Kidney (tissue), 14 donors: ENCODE measurements around the gene CHRNB2. TPM values are rescaled to one million over a fixed set of nuclear protein-coding genes. Genes with fewer than 3 reads are reported as not detected.

Experiments used
- DNase-seq, 5 donors: peaks; one replicate each; pipeline ENCODE4 v3.0.0-alpha.2; 2013 to 2020
- FAIRE-seq: peaks from 2 replicates; lab custom pipeline; 2012; peaks lifted over from hg19 to GRCh38; lab: Jason Lieb, UNC
- H3K27ac ChIP-seq, 2 donors: one replicate each; pipeline ENCODE4 v1.7.0; 2013; ENCODE audit warnings: low read depth in 2 of 2, low read length in 2 of 2, inconsistent platforms in 1 of 2
- H3K27me3 ChIP-seq: one replicate; pipeline ENCODE4 v1.7.1; 2013; ENCODE audit warnings: low read length, inconsistent platforms; ENCODE audit not compliant: control insufficient read depth, insufficient read depth
- H3K36me3 ChIP-seq, 3 donors: one replicate each; pipeline versions ENCODE4 v1.7.0 to v1.7.1; 2013; ENCODE audit warnings: low read length in 3 of 3, control low read depth in 1 of 3, inconsistent platforms in 1 of 3; ENCODE audit not compliant: insufficient read depth in 3 of 3, control insufficient read depth in 2 of 3
- H3K4me1 ChIP-seq, 3 donors: one replicate each; pipeline versions ENCODE4 v1.7.0 to v1.7.1; 2013; ENCODE audit warnings: low read length in 3 of 3, inconsistent platforms in 1 of 3, low read depth in 1 of 3; ENCODE audit not compliant: control insufficient read depth in 2 of 3, insufficient read depth in 2 of 3
- H3K4me3 ChIP-seq, 3 donors: one replicate each; pipeline versions ENCODE4 v1.7.0 to v1.8.1; 2013; ENCODE audit warnings: low read length in 3 of 3, control low read depth in 1 of 3, inconsistent platforms in 1 of 3
- H3K9ac ChIP-seq, 3 donors: one replicate each; pipeline versions ENCODE4 v1.7.0 to v1.7.1; 2013; ENCODE audit warnings: low read length in 3 of 3, control low read depth in 1 of 3, inconsistent platforms in 1 of 3
- H3K9me3 ChIP-seq, 3 donors: one replicate each; pipeline versions ENCODE4 v1.7.0 to v1.7.1; 2013; ENCODE audit warnings: low read length in 3 of 3, control low read depth in 1 of 3, inconsistent platforms in 1 of 3; ENCODE audit not compliant: control insufficient read depth in 2 of 3, insufficient read depth in 1 of 3
- intact Hi-C: fragments of 100-400 bp; cut with DNase I; formaldehyde crosslinking; loops from one replicate; pipeline ENCODE4 v1.11.1; 2022
- polyA plus RNA-seq: library from polyadenylated mRNA; stranded (reverse); fragments of 350-450 nt; fragmentation: Illumina TruSeq; extraction: RNeasy Lipid Tissue Mini Kit (QIAGEN cat#74804); gene quantifications from one replicate; pipeline ENCODE4 v1.2.3, GENCODE V29; 2014; ENCODE audit warnings: low read depth, low replicate concordance; ENCODE audit not compliant: insufficient read depth
- total RNA-seq: library from RNA; stranded (reverse); fragmentation: NEBNext Ultra II Directional; extraction: Animal tissue kit (Norgen Biotek cat#: 25700); gene quantifications from one replicate; pipeline ENCODE4 v1.2.1, GENCODE V29; 2021
- TF ChIP-seq, protein P1 (sequence below): IDR thresholded peaks from 3 replicates; pipeline ENCODE4 v1.5.1; 2012; ENCODE audit warnings: mild to moderate bottlenecking, moderate library complexity, borderline replicate concordance; ENCODE audit not compliant: insufficient read depth; ENCODE audit errors: extremely low read depth
- donor health status: control.
- donor health status: control.
- donor health status: control.
- donor health status: control.
- donor health status: control.
- donor health status: DM: yes; HTN: yes; CAD: no.
- donor health status: Normal renal cell carcinoma (clear cell type).

The CHRNB2 gene
- total and polyA plus RNA-seq, 2 donors from 2014 or later, result 0.60 TPM; not detected in 1

- peaks cover 0 to 6% (median 0%) of the 10 kb centered on the region in 3 donors for H3K4me1 ChIP-seq
- H3K27me3 ChIP-seq, result no peaks in the 10 kb centered on the region
- TF ChIP-seq, protein P1, sequence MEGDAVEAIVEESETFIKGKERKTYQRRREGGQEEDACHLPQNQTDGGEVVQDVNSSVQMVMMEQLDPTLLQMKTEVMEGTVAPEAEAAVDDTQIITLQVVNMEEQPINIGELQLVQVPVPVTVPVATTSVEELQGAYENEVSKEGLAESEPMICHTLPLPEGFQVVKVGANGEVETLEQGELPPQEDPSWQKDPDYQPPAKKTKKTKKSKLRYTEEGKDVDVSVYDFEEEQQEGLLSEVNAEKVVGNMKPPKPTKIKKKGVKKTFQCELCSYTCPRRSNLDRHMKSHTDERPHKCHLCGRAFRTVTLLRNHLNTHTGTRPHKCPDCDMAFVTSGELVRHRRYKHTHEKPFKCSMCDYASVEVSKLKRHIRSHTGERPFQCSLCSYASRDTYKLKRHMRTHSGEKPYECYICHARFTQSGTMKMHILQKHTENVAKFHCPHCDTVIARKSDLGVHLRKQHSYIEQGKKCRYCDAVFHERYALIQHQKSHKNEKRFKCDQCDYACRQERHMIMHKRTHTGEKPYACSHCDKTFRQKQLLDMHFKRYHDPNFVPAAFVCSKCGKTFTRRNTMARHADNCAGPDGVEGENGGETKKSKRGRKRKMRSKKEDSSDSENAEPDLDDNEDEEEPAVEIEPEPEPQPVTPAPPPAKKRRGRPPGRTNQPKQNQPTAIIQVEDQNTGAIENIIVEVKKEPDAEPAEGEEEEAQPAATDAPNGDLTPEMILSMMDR, result no peak
- H3K36me3 ChIP-seq, result no peaks in the 10 kb centered on the region
- H3K9ac ChIP-seq, result peak overlapping the region; percentile 57 to 72 (median 71)
- no peak for FAIRE-seq
- intact Hi-C loops, result no loop called here
- H3K4me3 ChIP-seq, result peak overlapping the region; percentile 76 to 97 (median 83)
- H3K9me3 ChIP-seq, result peaks cover 0 to 3% (median 0%) of the 10 kb centered on the region in 3 donors
- no peak for DNase-seq
- H3K27ac ChIP-seq, result peak overlapping the region; percentile 88 to 91
Observed at GRCh38 chr1:154628121-154628405, 60.5 kb downstream of the CHRNB2 start.

- peaks cover 0 to 6% (median 0%) of the 10 kb centered on the region in 3 donors for H3K4me1 ChIP-seq
- TF ChIP-seq, protein P1, result no peak
- no peaks in the 10 kb centered on the region for H3K27me3 ChIP-seq
- H3K4me3 ChIP-seq, result no peak overlapping the region
- H3K9ac ChIP-seq, result no peak overlapping the region
- DNase-seq (no peak), FAIRE-seq (no peak)
- intact Hi-C loops, result no loop called here
- peaks cover 0 to 3% (median 0%) of the 10 kb centered on the region in 3 donors for H3K9me3 ChIP-seq
- no peak overlapping the region for H3K27ac ChIP-seq
- no peaks in the 10 kb centered on the region for H3K36me3 ChIP-seq
Observed at GRCh38 chr1:154629061-154629674, 61.6 kb downstream of the CHRNB2 start.

Other genes with a start within 250 kb of the CHRNB2 start
- not detected for gene AQP10, start 246.7 kb upstream of the CHRNB2 start, total RNA-seq
- gene AQP10, start 246.7 kb upstream of the CHRNB2 start, polyA plus RNA-seq, result not detected
- 40.9 TPM for gene ATP8B2, start 242.3 kb upstream of the CHRNB2 start, total RNA-seq
- 6.2 TPM for gene ATP8B2, start 242.3 kb upstream of the CHRNB2 start, polyA plus RNA-seq
- gene IL6R, start 162.4 kb upstream of the CHRNB2 start, total RNA-seq, result 33.0 TPM
- 6.2 TPM for gene IL6R, start 162.4 kb upstream of the CHRNB2 start, polyA plus RNA-seq
- gene TDRD10, start 65.6 kb upstream of the CHRNB2 start, total RNA-seq, result 4.7 TPM
- 2.3 TPM for gene TDRD10, start 65.6 kb upstream of the CHRNB2 start, polyA plus RNA-seq
- gene SHE, start 65.4 kb upstream of the CHRNB2 start, total RNA-seq, result 18.1 TPM
- gene SHE, start 65.4 kb upstream of the CHRNB2 start, polyA plus RNA-seq, result 7.6 TPM
- 77.6 TPM for gene UBE2Q1, start 9.1 kb upstream of the CHRNB2 start, total RNA-seq
- 72.3 TPM for gene UBE2Q1, start 9.1 kb upstream of the CHRNB2 start, polyA plus RNA-seq
- gene ADAR, start 40.4 kb downstream of the CHRNB2 start, total RNA-seq, result 154 TPM
- 40.3 TPM for gene ADAR, start 40.4 kb downstream of the CHRNB2 start, polyA plus RNA-seq